ENCODE results near the gene TNRC6A. TPM values are rescaled to one million over a fixed set of nuclear protein-coding genes. Genes with fewer than 3 reads are reported as not detected.

The TNRC6A gene
- total and polyA plus RNA-seq, 2 experiments from 2014 or later, result 93.1 to 124 TPM

DNA sequence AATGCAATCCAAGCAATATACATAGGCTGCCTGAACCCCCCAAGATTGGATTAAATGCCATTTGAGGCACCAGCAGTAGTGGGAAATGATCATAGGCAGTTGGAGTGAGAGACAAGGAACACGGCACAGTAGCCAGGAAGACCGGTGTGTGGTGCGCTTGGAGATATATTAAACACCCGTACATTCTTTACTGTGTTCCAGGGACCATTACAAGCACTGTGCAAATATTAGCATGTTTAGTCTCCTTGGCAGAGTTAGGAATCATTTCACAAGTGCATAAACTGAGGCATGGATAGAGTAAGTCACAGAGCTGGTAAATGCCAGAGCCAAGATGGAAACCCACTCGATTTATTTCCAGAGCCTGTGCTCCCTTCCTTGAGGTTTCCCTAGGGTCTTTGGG lies 31.1 kb upstream of the TNRC6A start:
- Histone ChIP-seq H3K4me1 (ENCODE audit: insufficient read depth) (peaks cover 6% of the 10 kb centered on the region; the same call in 1 of the 2 replicates), H2AFZ (no peak overlapping the region), H3K27ac (ENCODE audit: low read depth) (no peak overlapping the region), H3K4me3 (no peak overlapping the region), H3F3A (replicated peaks; ENCODE audit: low read depth) (no peaks in the 10 kb centered on the region), H4K20me1 (replicated peaks; ENCODE audit: insufficient read depth) (no peaks in the 10 kb centered on the region), H3K4me2 (no peak overlapping the region), H3K36me3 (ENCODE audit: insufficient read depth) (no peaks in the 10 kb centered on the region), H3K27me3 (ENCODE audit: insufficient read depth) (no peaks in the 10 kb centered on the region), H3K79me2 (replicated peaks; ENCODE audit: insufficient read depth) (no peaks in the 10 kb centered on the region), H3K9me2 (ENCODE audit: insufficient read depth) (no peaks in the 10 kb centered on the region)
- no peaks in the 10 kb centered on the region for H3K36me3 Mint-ChIP-seq (ENCODE audit: low read depth)
- no peak for ATAC-seq
- no peaks in the 10 kb centered on the region for H3K9me3 Mint-ChIP-seq
- peaks cover 11% of the 10 kb centered on the region for H3K4me1 Mint-ChIP-seq
- DNase-seq (ENCODE audit: low spot score), result no peak
- TF ChIP-seq CTCF (conservative IDR thresholded peaks at IDR 0.05; ENCODE audit: low read depth in 2 of 2), result no peak
- no peak for TF ChIP-seq STAT1 (IDR thresholded peaks at IDR 0.05; ENCODE audit: unreplicated experiment)
- TF ChIP-seq EZH2 (IDR thresholded peaks at IDR 0.05; ENCODE audit: low read depth, unreplicated experiment), result no peak
- TF ChIP-seq EZH2phosphoT487 (IDR thresholded peaks at IDR 0.05; ENCODE audit: unreplicated experiment), result no peak
- TF ChIP-seq, protein P1, sequence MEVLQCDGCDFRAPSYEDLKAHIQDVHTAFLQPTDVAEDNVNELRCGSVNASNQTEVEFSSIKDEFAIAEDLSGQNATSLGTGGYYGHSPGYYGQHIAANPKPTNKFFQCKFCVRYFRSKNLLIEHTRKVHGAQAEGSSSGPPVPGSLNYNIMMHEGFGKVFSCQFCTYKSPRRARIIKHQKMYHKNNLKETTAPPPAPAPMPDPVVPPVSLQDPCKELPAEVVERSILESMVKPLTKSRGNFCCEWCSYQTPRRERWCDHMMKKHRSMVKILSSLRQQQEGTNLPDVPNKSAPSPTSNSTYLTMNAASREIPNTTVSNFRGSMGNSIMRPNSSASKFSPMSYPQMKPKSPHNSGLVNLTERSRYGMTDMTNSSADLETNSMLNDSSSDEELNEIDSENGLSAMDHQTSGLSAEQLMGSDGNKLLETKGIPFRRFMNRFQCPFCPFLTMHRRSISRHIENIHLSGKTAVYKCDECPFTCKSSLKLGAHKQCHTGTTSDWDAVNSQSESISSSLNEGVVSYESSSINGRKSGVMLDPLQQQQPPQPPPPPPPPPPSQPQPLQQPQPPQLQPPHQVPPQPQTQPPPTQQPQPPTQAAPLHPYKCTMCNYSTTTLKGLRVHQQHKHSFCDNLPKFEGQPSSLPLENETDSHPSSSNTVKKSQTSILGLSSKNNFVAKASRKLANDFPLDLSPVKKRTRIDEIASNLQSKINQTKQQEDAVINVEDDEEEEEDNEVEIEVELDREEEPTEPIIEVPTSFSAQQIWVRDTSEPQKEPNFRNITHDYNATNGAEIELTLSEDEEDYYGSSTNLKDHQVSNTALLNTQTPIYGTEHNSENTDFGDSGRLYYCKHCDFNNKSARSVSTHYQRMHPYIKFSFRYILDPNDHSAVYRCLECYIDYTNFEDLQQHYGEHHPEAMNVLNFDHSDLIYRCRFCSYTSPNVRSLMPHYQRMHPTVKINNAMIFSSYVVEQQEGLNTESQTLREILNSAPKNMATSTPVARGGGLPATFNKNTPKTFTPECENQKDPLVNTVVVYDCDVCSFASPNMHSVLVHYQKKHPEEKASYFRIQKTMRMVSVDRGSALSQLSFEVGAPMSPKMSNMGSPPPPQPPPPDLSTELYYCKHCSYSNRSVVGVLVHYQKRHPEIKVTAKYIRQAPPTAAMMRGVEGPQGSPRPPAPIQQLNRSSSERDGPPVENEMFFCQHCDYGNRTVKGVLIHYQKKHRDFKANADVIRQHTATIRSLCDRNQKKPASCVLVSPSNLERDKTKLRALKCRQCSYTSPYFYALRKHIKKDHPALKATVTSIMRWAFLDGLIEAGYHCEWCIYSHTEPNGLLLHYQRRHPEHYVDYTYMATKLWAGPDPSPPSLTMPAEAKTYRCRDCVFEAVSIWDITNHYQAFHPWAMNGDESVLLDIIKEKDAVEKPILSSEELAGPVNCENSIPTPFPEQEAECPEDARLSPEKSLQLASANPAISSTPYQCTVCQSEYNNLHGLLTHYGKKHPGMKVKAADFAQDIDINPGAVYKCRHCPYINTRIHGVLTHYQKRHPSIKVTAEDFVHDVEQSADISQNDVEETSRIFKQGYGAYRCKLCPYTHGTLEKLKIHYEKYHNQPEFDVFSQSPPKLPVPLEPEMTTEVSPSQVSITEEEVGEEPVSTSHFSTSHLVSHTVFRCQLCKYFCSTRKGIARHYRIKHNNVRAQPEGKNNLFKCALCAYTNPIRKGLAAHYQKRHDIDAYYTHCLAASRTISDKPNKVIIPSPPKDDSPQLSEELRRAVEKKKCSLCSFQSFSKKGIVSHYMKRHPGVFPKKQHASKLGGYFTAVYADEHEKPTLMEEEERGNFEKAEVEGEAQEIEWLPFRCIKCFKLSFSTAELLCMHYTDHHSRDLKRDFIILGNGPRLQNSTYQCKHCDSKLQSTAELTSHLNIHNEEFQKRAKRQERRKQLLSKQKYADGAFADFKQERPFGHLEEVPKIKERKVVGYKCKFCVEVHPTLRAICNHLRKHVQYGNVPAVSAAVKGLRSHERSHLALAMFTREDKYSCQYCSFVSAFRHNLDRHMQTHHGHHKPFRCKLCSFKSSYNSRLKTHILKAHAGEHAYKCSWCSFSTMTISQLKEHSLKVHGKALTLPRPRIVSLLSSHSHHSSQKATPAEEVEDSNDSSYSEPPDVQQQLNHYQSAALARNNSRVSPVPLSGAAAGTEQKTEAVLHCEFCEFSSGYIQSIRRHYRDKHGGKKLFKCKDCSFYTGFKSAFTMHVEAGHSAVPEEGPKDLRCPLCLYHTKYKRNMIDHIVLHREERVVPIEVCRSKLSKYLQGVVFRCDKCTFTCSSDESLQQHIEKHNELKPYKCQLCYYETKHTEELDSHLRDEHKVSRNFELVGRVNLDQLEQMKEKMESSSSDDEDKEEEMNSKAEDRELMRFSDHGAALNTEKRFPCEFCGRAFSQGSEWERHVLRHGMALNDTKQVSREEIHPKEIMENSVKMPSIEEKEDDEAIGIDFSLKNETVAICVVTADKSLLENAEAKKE (CRISPR knock-in tag; IDR thresholded peaks at IDR 0.05), result no peak
- TF ChIP-seq ZNF331 (CRISPR knock-in tag; IDR thresholded peaks at IDR 0.05; ENCODE audit: low read depth), result no peak
- TF ChIP-seq ETS1 (IDR thresholded peaks at IDR 0.05), result no peak
- TF ChIP-seq, protein P2, sequence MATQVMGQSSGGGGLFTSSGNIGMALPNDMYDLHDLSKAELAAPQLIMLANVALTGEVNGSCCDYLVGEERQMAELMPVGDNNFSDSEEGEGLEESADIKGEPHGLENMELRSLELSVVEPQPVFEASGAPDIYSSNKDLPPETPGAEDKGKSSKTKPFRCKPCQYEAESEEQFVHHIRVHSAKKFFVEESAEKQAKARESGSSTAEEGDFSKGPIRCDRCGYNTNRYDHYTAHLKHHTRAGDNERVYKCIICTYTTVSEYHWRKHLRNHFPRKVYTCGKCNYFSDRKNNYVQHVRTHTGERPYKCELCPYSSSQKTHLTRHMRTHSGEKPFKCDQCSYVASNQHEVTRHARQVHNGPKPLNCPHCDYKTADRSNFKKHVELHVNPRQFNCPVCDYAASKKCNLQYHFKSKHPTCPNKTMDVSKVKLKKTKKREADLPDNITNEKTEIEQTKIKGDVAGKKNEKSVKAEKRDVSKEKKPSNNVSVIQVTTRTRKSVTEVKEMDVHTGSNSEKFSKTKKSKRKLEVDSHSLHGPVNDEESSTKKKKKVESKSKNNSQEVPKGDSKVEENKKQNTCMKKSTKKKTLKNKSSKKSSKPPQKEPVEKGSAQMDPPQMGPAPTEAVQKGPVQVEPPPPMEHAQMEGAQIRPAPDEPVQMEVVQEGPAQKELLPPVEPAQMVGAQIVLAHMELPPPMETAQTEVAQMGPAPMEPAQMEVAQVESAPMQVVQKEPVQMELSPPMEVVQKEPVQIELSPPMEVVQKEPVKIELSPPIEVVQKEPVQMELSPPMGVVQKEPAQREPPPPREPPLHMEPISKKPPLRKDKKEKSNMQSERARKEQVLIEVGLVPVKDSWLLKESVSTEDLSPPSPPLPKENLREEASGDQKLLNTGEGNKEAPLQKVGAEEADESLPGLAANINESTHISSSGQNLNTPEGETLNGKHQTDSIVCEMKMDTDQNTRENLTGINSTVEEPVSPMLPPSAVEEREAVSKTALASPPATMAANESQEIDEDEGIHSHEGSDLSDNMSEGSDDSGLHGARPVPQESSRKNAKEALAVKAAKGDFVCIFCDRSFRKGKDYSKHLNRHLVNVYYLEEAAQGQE (IDR thresholded peaks at IDR 0.05; ENCODE audit: unreplicated experiment), result no peak
- no peak for TF ChIP-seq JUNB (IDR thresholded peaks at IDR 0.05; ENCODE audit: unreplicated experiment)
- no peak for TF ChIP-seq NANOG (IDR thresholded peaks at IDR 0.05; ENCODE audit: borderline replicate concordance)
- TF ChIP-seq ZNF114 (CRISPR knock-in tag; IDR thresholded peaks at IDR 0.05), result no peak
- no peak for TF ChIP-seq CREB1 (CRISPR knock-in tag; IDR thresholded peaks at IDR 0.05; ENCODE audit: low read depth)
- H3K4me3 Mint-ChIP-seq, result no peak overlapping the region
- no peak overlapping the region for H3K27ac Mint-ChIP-seq
- H3K27me3 Mint-ChIP-seq (ENCODE audit: insufficient read depth, low read depth, poor library complexity), result peaks cover 6% of the 10 kb centered on the region
